A673 (cell line): ENCODE measurements around the gene IFNGR2. TPM values are rescaled to one million over a fixed set of nuclear protein-coding genes. Genes with fewer than 3 reads are reported as not detected.

Source experiments
- BruUV-seq: library from RNA; stranded (reverse); fragments of 400-500 nt; replicated peaks from 2 replicates; lab custom pipeline; 2021; lab: Mats Ljungman, UMichigan
- CTCF ChIA-PET: fragments of 300-600 bp; sonication (Branson Sonifier 250); formaldehyde crosslinking; loops from one replicate; lab custom pipeline; 2022; ENCODE audit warnings: antibody characterized with exemption; lab: Charles Lee
- POLR2A ChIA-PET: fragments of 300-600 bp; sonication (Branson Sonifier 250); formaldehyde crosslinking; loops from one replicate; lab custom pipeline; 2022; ENCODE audit warnings: antibody characterized with exemption; ENCODE audit not compliant: low non-redundant PET; lab: Charles Lee
- DNase-seq: peaks from one replicate; pipeline ENCODE4 v3.0.0-alpha.2; 2015; ENCODE audit warnings: low spot score
- H3K27ac ChIP-seq: fragments of 200-600 bp; sonication (generic); 2 replicates; pipeline ENCODE4 v1.5.1; 2016; ENCODE audit warnings: mixed run types, low read depth, mild to moderate bottlenecking, mixed read lengths, antibody characterized with exemption, low read length; ENCODE audit not compliant: poor library complexity, severe bottlenecking
- H3K27me3 ChIP-seq: fragments of 200-600 bp; sonication (generic); replicated peaks from 2 replicates; pipeline ENCODE4 v1.6.1; 2017; ENCODE audit warnings: mixed run types, low read depth, mild to moderate bottlenecking, mixed read lengths, antibody characterized with exemption, low read length; ENCODE audit not compliant: insufficient read depth, poor library complexity
- H3K36me3 ChIP-seq: fragments of 200-600 bp; sonication (generic); 2 replicates; pipeline ENCODE4 v1.6.1; 2016; ENCODE audit warnings: mixed run types, mild to moderate bottlenecking, mixed read lengths, antibody characterized with exemption, low read length; ENCODE audit not compliant: insufficient read depth, poor library complexity, severe bottlenecking
- H3K4me1 ChIP-seq: fragments of 200-600 bp; sonication (generic); 2 replicates; pipeline ENCODE4 v1.6.1; 2017; ENCODE audit warnings: mixed run types, mild to moderate bottlenecking, mixed read lengths, antibody characterized with exemption, low read length; ENCODE audit not compliant: insufficient read depth, poor library complexity, severe bottlenecking
- H3K4me3 ChIP-seq: fragments of 200-600 bp; sonication (generic); 2 replicates; pipeline ENCODE4 v1.5.1; 2016; ENCODE audit warnings: low read depth, mixed run types, mild to moderate bottlenecking, mixed read lengths, low read length; ENCODE audit not compliant: poor library complexity, severe bottlenecking
- H3K9me3 ChIP-seq: fragments of 200-600 bp; sonication (generic); 2 replicates; pipeline ENCODE4 v1.6.1; 2016; ENCODE audit warnings: mixed run types, low read depth, mild to moderate bottlenecking, mixed read lengths, antibody characterized with exemption, low read length; ENCODE audit not compliant: poor library complexity, severe bottlenecking
- CTCF ChIP-seq: fragments of 300-800, 200-600 bp; sonication (generic); conservative IDR thresholded peaks from 2 replicates; pipeline ENCODE4 v1.5.1; 2017; ENCODE audit warnings: low read depth, mild to moderate bottlenecking, antibody characterized with exemption, low read length, moderate library complexity, mixed read lengths
- EZH2 ChIP-seq: fragments of 200-600 bp; sonication (generic); IDR thresholded peaks from 2 replicates; pipeline ENCODE4 v1.6.1; 2017; ENCODE audit warnings: borderline replicate concordance, low read depth, mild to moderate bottlenecking, mixed read lengths, antibody characterized with exemption, low read length; ENCODE audit not compliant: poor library complexity, severe bottlenecking
- intact Hi-C: fragments of 100-400 bp; cut with micrococcal nuclease; formaldehyde crosslinking; loops from one replicate; pipeline ENCODE4 v1.10.0; 2022; ENCODE audit not compliant: unreplicated experiment
- total RNA-seq: library from RNA; stranded (reverse); gene quantifications from 2 replicates; pipeline ENCODE4 v1.2.3, GENCODE V29; 2021

Gene IFNGR2
- total RNA-seq, 1 experiment from 2014 or later: 48.9 TPM

- peaks cover 46% of the 10 kb centered on the region for H3K36me3 ChIP-seq
- intact Hi-C loops: no loop called here
- CTCF ChIA-PET: no interaction called here
Measured at GRCh38 chr21:33428669-33429068, 25.5 kb downstream of the IFNGR2 start.

GRCh38 chr21:33430858-33431257, 27.6 kb downstream of the IFNGR2 start:
- TF ChIP-seq EZH2 (no peak), CTCF (no peak)
- H3K9me3 ChIP-seq: no peaks in the 10 kb centered on the region
- H3K4me1 ChIP-seq: no peaks in the 10 kb centered on the region
- no TSS peak for BruUV-seq
- no peak for DNase-seq
- CTCF ChIA-PET: no interaction called here
- intact Hi-C loops: no loop called here
- no peak overlapping the region for H3K4me3 ChIP-seq
- no peak overlapping the region for H3K27ac ChIP-seq
- peaks cover 53% of the 10 kb centered on the region for H3K36me3 ChIP-seq
- no peaks in the 10 kb centered on the region for H3K27me3 ChIP-seq
- POLR2A ChIA-PET: interaction anchor here (0.6 kb wide), 1 partner anchor 13 kb away, joined by 3 read pairs; no protein-coding TSS in a partner anchor

More at GRCh38 chr21:33428669-33429068, 25.5 kb downstream of the IFNGR2 start:
- Histone ChIP-seq H3K27me3 (no peaks in the 10 kb centered on the region), H3K27ac (no peak overlapping the region), H3K4me3 (no peak overlapping the region), H3K9me3 (no peaks in the 10 kb centered on the region), H3K4me1 (no peaks in the 10 kb centered on the region)
- POLR2A ChIA-PET: no interaction called here
- TF ChIP-seq EZH2 (no peak), CTCF (no peak)
- no TSS peak for BruUV-seq
- no peak for DNase-seq

GRCh38 chr21:33432496-33432895, 29.3 kb downstream of the IFNGR2 start:
- no TSS peak for BruUV-seq
- no peak for DNase-seq
- no peaks in the 10 kb centered on the region for H3K27me3 ChIP-seq
- intact Hi-C loops: no loop called here
- no peak overlapping the region for H3K4me3 ChIP-seq
- TF ChIP-seq EZH2 (no peak), CTCF (no peak)
- ChIA-PET CTCF (no interaction called here), POLR2A (no interaction called here)
- H3K36me3 ChIP-seq: peaks cover 53% of the 10 kb centered on the region
- H3K27ac ChIP-seq: no peak overlapping the region
- H3K4me1 ChIP-seq: no peaks in the 10 kb centered on the region
- H3K9me3 ChIP-seq: no peaks in the 10 kb centered on the region
